Left ventricle myocardium inferior (tissue), 1 donor: ENCODE results near the gene TTYH2. TPM values are rescaled to one million over a fixed set of nuclear protein-coding genes. Genes with fewer than 3 reads are reported as not detected.

Experiments used
- DNase-seq: peaks from one replicate; pipeline ENCODE4 v3.0.0-alpha.2; 2020
- H3K27ac ChIP-seq: fragments of 200-600 bp; replicated peaks from 2 replicates; pipeline ENCODE4 v1.8.0; 2021
- H3K27me3 ChIP-seq: fragments of 200-600 bp; 2 replicates; pipeline ENCODE4 v1.8.0; 2021; ENCODE audit warnings: low read depth
- H3K36me3 ChIP-seq: fragments of 200-600 bp; 2 replicates; pipeline ENCODE4 v1.8.0; 2021
- H3K4me1 ChIP-seq: fragments of 200-600 bp; 2 replicates; pipeline ENCODE4 v1.8.0; 2021
- H3K4me3 ChIP-seq: fragments of 200-600 bp; 2 replicates; pipeline ENCODE4 v1.8.0; 2021; ENCODE audit warnings: mild to moderate bottlenecking, moderate library complexity
- H3K9me3 ChIP-seq: fragments of 200-600 bp; replicated peaks from 2 replicates; pipeline ENCODE4 v1.8.0; 2021
- CTCF ChIP-seq: fragments of 200-600 bp; IDR thresholded peaks from 2 replicates; pipeline ENCODE4 v1.8.0; 2021; ENCODE audit warnings: antibody characterized with exemption, mild to moderate bottlenecking, borderline replicate concordance
- intact Hi-C: fragments of 100-400 bp; cut with micrococcal nuclease; formaldehyde crosslinking; loops from one replicate; pipeline ENCODE4 v1.11.0; 2022
- total RNA-seq: library from RNA; stranded (reverse); fragmentation: NEBNext Ultra II Directional; extraction: Animal tissue kit (Norgen Biotek cat#: 25700); gene quantifications from one replicate; pipeline ENCODE4 v1.2.1, GENCODE V29; 2021
- donor health status: DM: no; HTN: yes; CAD: no; lungs with severe emphysema.

Gene TTYH2
- total RNA-seq, 1 donor from 2014 or later: 28.1 TPM

DNA sequence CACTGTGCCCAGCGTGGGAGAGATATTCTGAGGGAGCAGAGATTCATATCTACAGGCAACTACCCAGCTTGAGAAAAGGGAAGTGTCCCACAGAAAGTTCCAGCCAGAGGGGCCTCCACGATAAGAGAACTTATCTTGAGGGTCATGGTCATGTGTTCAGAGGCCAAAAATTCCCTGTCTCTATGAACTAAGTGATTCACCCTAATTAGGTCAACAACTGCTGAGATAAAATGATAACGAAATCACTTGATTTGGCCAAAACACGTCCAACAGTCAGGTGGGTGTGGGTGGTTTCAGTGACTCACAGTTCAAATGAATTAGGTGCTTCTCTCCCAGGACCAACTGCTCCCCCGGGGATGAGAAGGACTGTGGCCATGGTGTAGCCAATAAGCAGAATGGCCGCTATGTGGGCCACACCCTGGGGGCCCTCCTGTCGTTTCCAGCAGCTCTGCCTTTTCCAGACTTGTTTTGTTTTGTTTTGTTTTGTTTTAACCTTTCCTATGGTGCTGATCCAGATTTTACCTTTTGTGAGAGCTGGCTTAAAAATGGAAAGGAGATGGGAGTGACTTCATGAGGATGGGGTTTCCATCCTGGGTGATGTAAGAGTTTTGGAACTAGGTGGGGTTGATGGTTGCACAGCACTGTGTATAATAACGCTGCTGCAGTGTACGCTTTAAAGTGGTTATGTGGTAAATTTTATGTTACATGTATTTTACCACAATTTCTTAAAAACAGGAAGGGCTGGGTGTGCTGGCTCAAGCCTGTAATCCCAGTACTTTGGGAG, 69.4 kb downstream of the TTYH2 start:
- Histone ChIP-seq H3K4me1 (peaks cover 8% of the 10 kb centered on the region), H3K36me3 (no peaks in the 10 kb centered on the region), H3K4me3 (no peak overlapping the region), H3K9me3 (no peaks in the 10 kb centered on the region), H3K27me3 (no peaks in the 10 kb centered on the region), H3K27ac (no peak overlapping the region)
- TF ChIP-seq CTCF: no peak
- intact Hi-C loops: no loop called here
- no peak for DNase-seq

- H3K27me3 ChIP-seq: no peaks in the 10 kb centered on the region
- H3K4me3 ChIP-seq: no peak overlapping the region
- intact Hi-C loops: no loop called here
- H3K4me1 ChIP-seq: peaks cover 8% of the 10 kb centered on the region
- no peak overlapping the region for H3K27ac ChIP-seq
- no peak for DNase-seq
- TF ChIP-seq CTCF: no peak
- H3K36me3 ChIP-seq: no peaks in the 10 kb centered on the region
- H3K9me3 ChIP-seq: no peaks in the 10 kb centered on the region
Measured at GRCh38 chr17:74283371-74283673, 70.0 kb downstream of the TTYH2 start.

DNA sequence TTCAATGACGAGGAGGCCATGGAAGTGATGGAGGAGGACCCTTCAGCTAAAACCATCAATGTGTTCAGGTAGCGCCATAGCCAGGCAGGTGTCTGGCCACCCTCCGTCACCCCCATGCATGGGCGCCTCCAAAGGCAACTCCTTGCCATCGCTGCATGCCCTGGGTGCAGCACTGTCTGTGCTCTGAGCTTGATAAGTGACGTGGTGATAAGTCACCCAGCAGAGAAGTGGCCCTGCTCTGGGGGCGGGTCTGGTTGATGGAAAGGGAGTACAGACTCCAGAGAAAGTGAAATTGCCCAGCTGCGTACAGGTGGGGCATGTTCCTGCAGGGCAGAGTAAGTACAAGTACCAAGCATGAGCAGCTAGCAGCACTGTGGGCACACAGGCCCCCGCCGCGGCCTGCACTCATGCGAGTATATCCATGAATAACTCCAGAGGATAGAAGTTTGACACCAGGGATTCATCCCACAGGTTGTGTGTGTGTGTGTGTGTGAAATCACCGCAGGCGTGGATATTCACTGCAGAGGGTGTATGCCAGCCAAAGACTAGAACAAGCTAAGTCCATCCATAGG, 73.7 kb downstream of the TTYH2 start:
- Histone ChIP-seq H3K27ac (no peak overlapping the region), H3K4me3 (no peak overlapping the region), H3K27me3 (no peaks in the 10 kb centered on the region), H3K4me1 (peaks cover 16% of the 10 kb centered on the region), H3K36me3 (no peaks in the 10 kb centered on the region), H3K9me3 (no peaks in the 10 kb centered on the region)
- no peak for DNase-seq
- intact Hi-C loops: no loop called here
- TF ChIP-seq CTCF: no peak

DNA sequence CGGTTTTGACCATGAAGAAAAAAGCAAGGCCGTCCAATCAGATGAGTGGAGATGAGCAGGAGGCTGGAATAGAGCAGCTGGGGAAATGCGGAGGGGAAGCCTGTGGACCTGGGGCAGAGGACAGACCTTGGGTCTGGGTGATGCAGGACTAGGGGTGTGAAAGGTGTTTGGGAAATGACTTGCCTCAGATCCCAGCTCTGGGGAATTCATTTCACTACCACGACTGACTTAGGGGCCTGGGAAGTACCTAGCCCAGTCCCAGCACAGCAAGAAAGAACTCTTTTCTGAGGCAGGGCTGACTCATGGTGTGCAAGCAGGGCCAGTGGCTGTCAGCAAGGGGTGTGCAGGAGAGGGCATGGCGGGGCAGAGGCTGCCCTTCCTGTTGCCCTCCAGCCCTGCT, 75.4 kb downstream of the TTYH2 start:
- Histone ChIP-seq H3K4me1 (peaks cover 16% of the 10 kb centered on the region), H3K27me3 (no peaks in the 10 kb centered on the region), H3K36me3 (no peaks in the 10 kb centered on the region), H3K4me3 (no peak overlapping the region), H3K27ac (no peak overlapping the region), H3K9me3 (no peaks in the 10 kb centered on the region)
- TF ChIP-seq CTCF: no peak
- no peak for DNase-seq
- intact Hi-C loops: no loop called here

- H3K4me1 ChIP-seq: peaks cover 14% of the 10 kb centered on the region
- H3K27ac ChIP-seq: no peak overlapping the region
- H3K27me3 ChIP-seq: no peaks in the 10 kb centered on the region
- intact Hi-C loops: no loop called here
- H3K9me3 ChIP-seq: no peaks in the 10 kb centered on the region
- no peak for TF ChIP-seq CTCF
- no peak overlapping the region for H3K4me3 ChIP-seq
- DNase-seq: no peak
- no peaks in the 10 kb centered on the region for H3K36me3 ChIP-seq
Measured at GRCh38 chr17:74289688-74290087, 76.3 kb downstream of the TTYH2 start.
